GM18517 (cell line): ENCODE data around the gene SMPD3.

Source experiments
- ATAC-seq: cut with Tn5 transposase; IDR thresholded peaks from one replicate; pipeline ENCODE4 v1.9.1; 2021; ENCODE audit warnings: mild to moderate bottlenecking, moderate library complexity; ENCODE audit not compliant: unreplicated experiment

SMPD3 gene

GRCh38 chr16:68359398-68360191, 88.7 kb downstream of the SMPD3 start:
- no peak for ATAC-seq

GRCh38 chr16:68358951-68359350, 89.4 kb downstream of the SMPD3 start:
- no peak for ATAC-seq

- no peak for ATAC-seq
These were observed 90.4 kb downstream of the SMPD3 start for GRCh38 chr16:68357923-68358322.

GRCh38 chr16:68357521-68357922, 90.8 kb downstream of the SMPD3 start:
- no peak for ATAC-seq

- no peak for ATAC-seq
These were observed 91.4 kb downstream of the SMPD3 start for GRCh38 chr16:68356919-68357286.

GRCh38 chr16:68356249-68356918, 91.9 kb downstream of the SMPD3 start:
- ATAC-seq = peak; percentile 73

- ATAC-seq = no peak
These were observed 92.7 kb downstream of the SMPD3 start for GRCh38 chr16:68355447-68356248.

GRCh38 chr16:68354816-68355215, 93.5 kb downstream of the SMPD3 start:
- no peak for ATAC-seq

GRCh38 chr16:68353366-68353765, 94.9 kb downstream of the SMPD3 start:
- no peak for ATAC-seq

GRCh38 chr16:68351991-68352431, 96.3 kb downstream of the SMPD3 start:
- ATAC-seq = no peak

- ATAC-seq = no peak
These were observed 96.8 kb downstream of the SMPD3 start for GRCh38 chr16:68351463-68351862.

- ATAC-seq = no peak
These were observed 97.4 kb downstream of the SMPD3 start for GRCh38 chr16:68350813-68351350.

- no peak for ATAC-seq
These were observed 98.4 kb downstream of the SMPD3 start for GRCh38 chr16:68349838-68350410.

GRCh38 chr16:68348639-68349445, 99.5 kb downstream of the SMPD3 start:
- ATAC-seq = no peak

GRCh38 chr16:68347605-68348004, 100.7 kb downstream of the SMPD3 start:
- no peak for ATAC-seq

GRCh38 chr16:68346892-68347480, 101.3 kb downstream of the SMPD3 start:
- ATAC-seq = no peak

- ATAC-seq = no peak
These were observed 102.2 kb downstream of the SMPD3 start for GRCh38 chr16:68345958-68346635.

GRCh38 chr16:68345351-68345810, 102.9 kb downstream of the SMPD3 start:
- ATAC-seq = no peak

GRCh38 chr16:68344252-68344651, 104.1 kb downstream of the SMPD3 start:
- ATAC-seq = no peak
